ENCODE results near the gene CTSZ. TPM values are rescaled to one million over a fixed set of nuclear protein-coding genes. Genes with fewer than 3 reads are reported as not detected.
A peak's percentile ranks its signal among the peaks of the same experiment; 100 is the strongest.
"Not testable (repeated sequence)": the region's sequence is repeated elsewhere in the genome, so short reads cannot be mapped to it uniquely, and the experiment has no call there.

CTSZ gene
- total RNA-seq, 5 donors from 2014 or later (not counting 1 experiment from before 2014, with no cell fraction given) = 16.8 to 37.1 (median 26.1) TPM

GRCh38 chr20:59013959-59014608 is 7.0 kb upstream of the CTSZ start:
- no peak overlapping the region for H3K4me3 ChIP-seq (ENCODE audit: control insufficient read depth in 1 of 2, extremely low read depth in 1 of 2, low read length in 1 of 2)
- no peak overlapping the region for H3K27ac ChIP-seq (ENCODE audit: low read length)
- 24% methylated on average over 10 of the region's 13 CpGs for WGBS (ENCODE audit: insufficient coverage)
- peak; percentile 50 to 81 (median 71) for ATAC-seq (replicated peaks in 1 of 4)
- Mint-ChIP-seq H3K27me3 (no peaks in the 10 kb centered on the region), H3K27ac (peak overlapping the region; percentile 11 to 60), H3K4me3 (peak overlapping the region in 1 of 3 donors; percentile 43), H3K36me3 (no peaks in the 10 kb centered on the region), H3K4me1 (peaks cover 46 to 55% (median 52%) of the 10 kb centered on the region in 3 donors), H3K9me3 (no peaks in the 10 kb centered on the region)
- POLR2A ChIA-PET = no interaction called here
- no peaks in the 10 kb centered on the region for H3K27me3 ChIP-seq (replicated peaks in 1 of 2; ENCODE audit: control insufficient read depth in 2 of 2, extremely low read depth in 1 of 2, insufficient read depth in 2 of 2, low read length in 1 of 2)
- no peaks in the 10 kb centered on the region for H3K9me3 ChIP-seq
- CTCF ChIA-PET = interaction anchor here in 1 of 2 donors (0.5 kb wide), 1 partner anchor 32 kb away, joined by 4 read pairs; no protein-coding TSS in a partner anchor
- peak in 20 of 35 experiments; percentile 12 to 59 (median 32) for DNase-seq
- no peaks in the 10 kb centered on the region for H3K36me3 ChIP-seq (ENCODE audit: control insufficient read depth in 2 of 2, extremely low read depth in 1 of 2, insufficient read depth in 1 of 2, low read length in 1 of 2)
- H3K4me1 ChIP-seq (ENCODE audit: control insufficient read depth in 1 of 2, extremely low read depth in 1 of 2, insufficient read depth in 2 of 2, low read length in 2 of 2) = peaks cover 6 to 33% of the 10 kb centered on the region in 2 experiments

GRCh38 chr20:59013031-59013951 is 6.2 kb upstream of the CTSZ start:
- ATAC-seq (replicated peaks in 1 of 4) (no peak), DNase-seq (no peak)
- H3K27ac Mint-ChIP-seq = peak overlapping the region; percentile 11 to 60
- no peaks in the 10 kb centered on the region for H3K9me3 Mint-ChIP-seq
- peaks cover 6 to 33% of the 10 kb centered on the region in 2 experiments for H3K4me1 ChIP-seq (ENCODE audit: control insufficient read depth in 1 of 2, extremely low read depth in 1 of 2, insufficient read depth in 2 of 2, low read length in 2 of 2)
- H3K9me3 ChIP-seq = no peaks in the 10 kb centered on the region
- no peak overlapping the region for H3K27ac ChIP-seq (ENCODE audit: low read length)
- WGBS (ENCODE audit: insufficient coverage) = 92% methylated on average over 14 of the region's 17 CpGs
- peaks cover 0 to under 1% of the 10 kb centered on the region in 2 experiments for H3K27me3 ChIP-seq (replicated peaks in 1 of 2; ENCODE audit: control insufficient read depth in 2 of 2, extremely low read depth in 1 of 2, insufficient read depth in 2 of 2, low read length in 1 of 2)
- no peaks in the 10 kb centered on the region for H3K27me3 Mint-ChIP-seq
- H3K4me3 Mint-ChIP-seq = no peak overlapping the region
- peaks cover 46 to 55% (median 52%) of the 10 kb centered on the region in 3 donors for H3K4me1 Mint-ChIP-seq
- CTCF ChIA-PET = interaction anchor here in 1 of 2 donors (0.5 kb wide), 1 partner anchor 32 kb away, joined by 4 read pairs; no protein-coding TSS in a partner anchor
- H3K4me3 ChIP-seq (ENCODE audit: control insufficient read depth in 1 of 2, extremely low read depth in 1 of 2, low read length in 1 of 2) = no peak overlapping the region
- POLR2A ChIA-PET = no interaction called here
- no peaks in the 10 kb centered on the region for H3K36me3 ChIP-seq (ENCODE audit: control insufficient read depth in 2 of 2, extremely low read depth in 1 of 2, insufficient read depth in 1 of 2, low read length in 1 of 2)
- H3K36me3 Mint-ChIP-seq = no peaks in the 10 kb centered on the region

GRCh38 chr20:59011874-59012157 is 4.8 kb upstream of the CTSZ start:
- POLR2A ChIA-PET; H3K4me3 ChIP-seq (ENCODE audit: control insufficient read depth in 1 of 2, extremely low read depth in 1 of 2, low read length in 1 of 2); DNase-seq; H3K27ac ChIP-seq (ENCODE audit: low read length); H3K36me3 Mint-ChIP-seq; H3K27me3 ChIP-seq (replicated peaks in 1 of 2; ENCODE audit: control insufficient read depth in 2 of 2, extremely low read depth in 1 of 2, insufficient read depth in 2 of 2, low read length in 1 of 2); H3K36me3 ChIP-seq (ENCODE audit: control insufficient read depth in 2 of 2, extremely low read depth in 1 of 2, insufficient read depth in 1 of 2, low read length in 1 of 2); ATAC-seq (replicated peaks in 1 of 4); CTCF ChIA-PET; H3K27ac Mint-ChIP-seq; H3K9me3 Mint-ChIP-seq; H3K27me3 Mint-ChIP-seq; H3K9me3 ChIP-seq; H3K4me3 Mint-ChIP-seq: not testable (repeated sequence)
- peaks cover 37 to 46% (median 42%) of the 10 kb centered on the region in 3 donors for H3K4me1 Mint-ChIP-seq
- peaks cover 2 to 31% of the 10 kb centered on the region in 2 experiments for H3K4me1 ChIP-seq (ENCODE audit: control insufficient read depth in 1 of 2, extremely low read depth in 1 of 2, insufficient read depth in 2 of 2, low read length in 2 of 2)
- 94% methylated on average over 2 of the region's 3 CpGs for WGBS (ENCODE audit: insufficient coverage)

- ChIA-PET CTCF (no interaction called here), POLR2A (no interaction called here)
- peaks cover 0 to 30% of the 10 kb centered on the region in 2 experiments for H3K4me1 ChIP-seq (ENCODE audit: control insufficient read depth in 1 of 2, extremely low read depth in 1 of 2, insufficient read depth in 2 of 2, low read length in 2 of 2)
- no peaks in the 10 kb centered on the region for H3K27me3 Mint-ChIP-seq
- ATAC-seq (replicated peaks in 1 of 4) (no peak), DNase-seq (peak in 3 of 35 experiments; percentile 3 to 23 (median 15))
- H3K27me3 ChIP-seq (replicated peaks in 1 of 2; ENCODE audit: control insufficient read depth in 2 of 2, extremely low read depth in 1 of 2, insufficient read depth in 2 of 2, low read length in 1 of 2) = peaks cover 0 to 8% of the 10 kb centered on the region in 2 experiments
- H3K4me3 Mint-ChIP-seq = no peak overlapping the region
- no peak overlapping the region for H3K27ac ChIP-seq (ENCODE audit: low read length)
- no peaks in the 10 kb centered on the region for H3K36me3 Mint-ChIP-seq
- no peaks in the 10 kb centered on the region for H3K9me3 ChIP-seq
- H3K4me1 Mint-ChIP-seq = peaks cover 32 to 42% (median 38%) of the 10 kb centered on the region in 3 donors
- 100% methylated on average over 6 of the region's 17 CpGs for WGBS (ENCODE audit: insufficient coverage)
- no peak overlapping the region for H3K27ac Mint-ChIP-seq
- H3K4me3 ChIP-seq (ENCODE audit: control insufficient read depth in 1 of 2, extremely low read depth in 1 of 2, low read length in 1 of 2) = no peak overlapping the region
- H3K36me3 ChIP-seq (ENCODE audit: control insufficient read depth in 2 of 2, extremely low read depth in 1 of 2, insufficient read depth in 1 of 2, low read length in 1 of 2) = no peaks in the 10 kb centered on the region
- H3K9me3 Mint-ChIP-seq = no peaks in the 10 kb centered on the region
Observed at GRCh38 chr20:59010995-59011873, 4.2 kb upstream of the CTSZ start.

- Mint-ChIP-seq H3K4me3 (no peak overlapping the region), H3K36me3 (no peaks in the 10 kb centered on the region), H3K4me1 (peaks cover 36 to 46% (median 43%) of the 10 kb centered on the region in 3 donors), H3K9me3 (no peaks in the 10 kb centered on the region), H3K27ac (no peak overlapping the region), H3K27me3 (no peaks in the 10 kb centered on the region)
- Histone ChIP-seq H3K27me3 (replicated peaks in 1 of 2; ENCODE audit: control insufficient read depth in 2 of 2, extremely low read depth in 1 of 2, insufficient read depth in 2 of 2, low read length in 1 of 2) (peaks cover 0 to 8% of the 10 kb centered on the region in 2 experiments), H3K4me3 (ENCODE audit: control insufficient read depth in 1 of 2, extremely low read depth in 1 of 2, low read length in 1 of 2) (no peak overlapping the region), H3K27ac (ENCODE audit: low read length) (no peak overlapping the region), H3K4me1 (ENCODE audit: control insufficient read depth in 1 of 2, extremely low read depth in 1 of 2, insufficient read depth in 2 of 2, low read length in 2 of 2) (peaks cover 2 to 33% of the 10 kb centered on the region in 2 experiments), H3K9me3 (no peaks in the 10 kb centered on the region), H3K36me3 (ENCODE audit: control insufficient read depth in 2 of 2, extremely low read depth in 1 of 2, insufficient read depth in 1 of 2, low read length in 1 of 2) (no peaks in the 10 kb centered on the region)
- ChIA-PET POLR2A (no interaction called here), CTCF (interaction anchor here in 1 of 2 donors (0.8 kb wide), 1 partner anchor 108 kb away, joined by 3 read pairs; no protein-coding TSS in a partner anchor)
- DNase-seq (peak in 1 of 35 experiments; percentile 1), ATAC-seq (replicated peaks in 1 of 4) (no peak)
- 85% methylated on average over 4 of the region's 8 CpGs for WGBS (ENCODE audit: insufficient coverage)
Observed at GRCh38 chr20:59010321-59010994, 3.4 kb upstream of the CTSZ start.

All from T-cell (primary cell).